T-cell (primary cell): Measurements from ENCODE around the gene GSG1L2. TPM values are rescaled to one million over a fixed set of nuclear protein-coding genes. Genes with fewer than 3 reads are reported as not detected.

Experiments used
- ATAC-seq, 4 experiments: fragments of 200-7000 bp in 3 of 4; fragments of 150-1000 bp in 1 of 4; cut with Tn5 transposase; replicated peaks in 1 of 4; 1 replicate in 3 of 4; 2 replicates in 1 of 4; pipeline ENCODE4 v1.10.0; 2021; ENCODE audit warnings: moderate library complexity in 3 of 4, mild to moderate bottlenecking in 2 of 4, moderate number of reproducible peaks in 1 of 4
- CTCF ChIA-PET, 2 donors: fragments of 300-600 bp; sonication (Branson Sonifier 250); formaldehyde crosslinking; loops; one replicate each; lab custom pipeline; 2022; ENCODE audit warnings: antibody characterized with exemption in 2 of 2; lab: Charles Lee
- POLR2A ChIA-PET, 2 donors: fragments of 300-600 bp; sonication (Branson Sonifier 250); formaldehyde crosslinking; loops; one replicate each; lab custom pipeline; 2022; ENCODE audit warnings: antibody characterized with exemption in 2 of 2; lab: Charles Lee
- DNase-seq, 35 experiments: peaks; one replicate each; pipeline versions ENCODE4 v3.0.0 to v3.0.0-alpha.2; 2013 to 2023
- H3K27ac ChIP-seq: one replicate; pipeline ENCODE4 v1.5.1; 2013; ENCODE audit warnings: low read length
- H3K27me3 ChIP-seq, 2 experiments: replicated peaks in 1 of 2; 1 replicate in 1 of 2; 2 replicates in 1 of 2; pipeline versions ENCODE4 v1.6.1 to v1.7.0; 2013; ENCODE audit warnings: low read length in 1 of 2, mixed read lengths in 1 of 2; ENCODE audit not compliant: control insufficient read depth in 2 of 2, insufficient read depth in 2 of 2; ENCODE audit errors: extremely low read depth in 1 of 2
- H3K36me3 ChIP-seq, 2 donors: 1 replicate in 1 of 2; 2 replicates in 1 of 2; pipeline versions ENCODE4 v1.6.1 to v1.7.0; 2013; ENCODE audit warnings: low read length in 1 of 2; ENCODE audit not compliant: control insufficient read depth in 2 of 2, insufficient read depth in 1 of 2; ENCODE audit errors: extremely low read depth in 1 of 2
- H3K4me1 ChIP-seq, 2 experiments: 1 replicate in 1 of 2; 2 replicates in 1 of 2; pipeline versions ENCODE4 v1.6.1 to v1.7.0; 2013; ENCODE audit warnings: low read length in 2 of 2, mixed read lengths in 1 of 2; ENCODE audit not compliant: insufficient read depth in 2 of 2, control insufficient read depth in 1 of 2; ENCODE audit errors: extremely low read depth in 1 of 2
- H3K4me3 ChIP-seq, 2 donors: 1 replicate in 1 of 2; 2 replicates in 1 of 2; pipeline versions ENCODE4 v1.5.1 to v1.7.0; 2013; ENCODE audit warnings: mild to moderate bottlenecking in 2 of 2, low read length in 1 of 2, moderate library complexity in 1 of 2; ENCODE audit not compliant: control insufficient read depth in 1 of 2; ENCODE audit errors: extremely low read depth in 1 of 2
- H3K9me3 ChIP-seq: 2 replicates; pipeline ENCODE4 v1.7.0; 2013
- H3K27ac Mint-ChIP-seq, 2 donors: one replicate each; pipeline ENCODE4 v1.8.0; 2020 to 2021; ENCODE audit warnings: mild to moderate bottlenecking in 2 of 2, mixed read lengths in 2 of 2
- H3K27me3 Mint-ChIP-seq, 2 donors: one replicate each; pipeline ENCODE4 v1.8.0; 2021 to 2022; ENCODE audit warnings: mixed read lengths in 2 of 2
- H3K36me3 Mint-ChIP-seq: one replicate; pipeline ENCODE4 v1.8.0; 2021; ENCODE audit warnings: mixed read lengths
- H3K4me1 Mint-ChIP-seq, 3 donors: one replicate each; pipeline ENCODE4 v1.8.0; 2020 to 2022; ENCODE audit warnings: mixed read lengths in 3 of 3, mild to moderate bottlenecking in 1 of 3
- H3K4me3 Mint-ChIP-seq, 3 donors: one replicate each; pipeline ENCODE4 v1.8.0; 2020 to 2022; ENCODE audit warnings: mild to moderate bottlenecking in 3 of 3, mixed read lengths in 3 of 3, moderate library complexity in 3 of 3
- H3K9me3 Mint-ChIP-seq, 3 donors: one replicate each; pipeline ENCODE4 v1.8.0; 2020 to 2022; ENCODE audit warnings: mixed read lengths in 3 of 3
- WGBS: methylation state at CpG from one replicate; pipeline ENCODE4 v1.1.5; 2013; ENCODE audit warnings: missing lambda C conversion rate; ENCODE audit not compliant: insufficient coverage; 5-methylcytosine and 5-hydroxymethylcytosine counted together
- total RNA-seq, 35 experiments: library from RNA in 6 of 35; stranded (reverse) in 6 of 35; fragments of 120-200 nt in 1 of 35; gene quantifications; one replicate each; pipeline versions ENCODE4 v1.2.1 to v1.2.4 and lab custom pipeline; 2013 to 2026

Gene GSG1L2
- total RNA-seq, 5 donors from 2014 or later (not counting 1 experiment from before 2014, with no cell fraction given) = not detected

- CTCF ChIA-PET = no interaction called here
- no peak for ATAC-seq
- H3K9me3 Mint-ChIP-seq = no peaks in the 10 kb centered on the region
These were observed 58.2 kb downstream of the GSG1L2 start for GRCh38 chr17:9763643-9764042.

GRCh38 chr17:9760266-9760665, 61.6 kb downstream of the GSG1L2 start:
- no peaks in the 10 kb centered on the region for H3K36me3 Mint-ChIP-seq
- no peak overlapping the region for H3K27ac Mint-ChIP-seq
- no peak overlapping the region for H3K27ac ChIP-seq
- peaks cover 0 to 26% of the 10 kb centered on the region in 2 experiments for H3K27me3 ChIP-seq
- H3K9me3 ChIP-seq = no peaks in the 10 kb centered on the region
- no peaks in the 10 kb centered on the region for H3K9me3 Mint-ChIP-seq
- H3K4me3 Mint-ChIP-seq = no peak overlapping the region
- H3K4me1 ChIP-seq = no peaks in the 10 kb centered on the region
- peaks cover 16 to 27% of the 10 kb centered on the region in 2 donors for H3K27me3 Mint-ChIP-seq
- no peak for DNase-seq
- CTCF ChIA-PET = no interaction called here
- no peaks in the 10 kb centered on the region for H3K4me1 Mint-ChIP-seq
- H3K4me3 ChIP-seq = no peak overlapping the region
- ATAC-seq = no peak
- H3K36me3 ChIP-seq = no peaks in the 10 kb centered on the region
- no CpG with 5 or more reads among the region's 1 CpG for WGBS
- POLR2A ChIA-PET = no interaction called here

More at GRCh38 chr17:9763643-9764042, 58.2 kb downstream of the GSG1L2 start:
- Histone ChIP-seq H3K4me1 (peaks cover 0 to 2% of the 10 kb centered on the region in 2 experiments), H3K9me3 (no peaks in the 10 kb centered on the region), H3K36me3 (no peaks in the 10 kb centered on the region), H3K27ac (no peak overlapping the region), H3K4me3 (no peak overlapping the region), H3K27me3 (peaks cover 2 to 27% of the 10 kb centered on the region in 2 experiments)
- no peak for DNase-seq
- Mint-ChIP-seq H3K36me3 (no peaks in the 10 kb centered on the region), H3K27me3 (peaks cover 14 to 25% of the 10 kb centered on the region in 2 donors), H3K27ac (no peak overlapping the region), H3K4me3 (no peak overlapping the region), H3K4me1 (no peaks in the 10 kb centered on the region)
- POLR2A ChIA-PET = no interaction called here
- WGBS = 29% methylated on average over 4 of the region's 4 CpGs

DNA sequence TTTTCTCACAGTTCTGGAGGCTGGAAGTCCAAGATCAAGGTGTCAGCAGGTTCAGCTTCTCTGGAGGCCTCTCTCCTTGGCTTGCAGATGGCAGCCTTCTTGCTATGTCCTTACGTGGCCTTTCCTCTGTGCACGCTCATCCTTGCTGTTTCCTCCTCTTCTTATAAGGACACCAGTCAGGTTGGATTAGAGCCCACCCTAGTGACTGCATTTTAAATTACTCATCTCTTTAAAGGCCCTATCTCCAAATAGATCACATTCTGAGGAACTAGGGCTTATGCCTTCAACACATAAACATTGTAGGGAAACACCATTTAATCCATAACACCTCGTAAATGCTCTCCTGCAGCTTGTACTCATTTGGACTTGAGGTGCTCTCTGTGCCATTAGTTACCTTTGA, 66.8 kb downstream of the GSG1L2 start:
- Histone ChIP-seq H3K4me3 (no peak overlapping the region), H3K27me3 (peaks cover 0 to 21% of the 10 kb centered on the region in 2 experiments), H3K4me1 (no peaks in the 10 kb centered on the region), H3K9me3 (no peaks in the 10 kb centered on the region), H3K27ac (no peak overlapping the region), H3K36me3 (no peaks in the 10 kb centered on the region)
- DNase-seq (no peak), ATAC-seq (no peak)
- no peak overlapping the region for H3K27ac Mint-ChIP-seq
- H3K4me1 Mint-ChIP-seq = no peaks in the 10 kb centered on the region
- CTCF ChIA-PET = no interaction called here
- H3K36me3 Mint-ChIP-seq = no peaks in the 10 kb centered on the region
- 85% methylated on average over 2 of the region's 3 CpGs for WGBS
- H3K27me3 Mint-ChIP-seq = peaks cover 20 to 27% of the 10 kb centered on the region in 2 donors
- POLR2A ChIA-PET = no interaction called here
- H3K9me3 Mint-ChIP-seq = no peaks in the 10 kb centered on the region
- H3K4me3 Mint-ChIP-seq = no peak overlapping the region

Other genes with a start within 250 kb of the GSG1L2 start
- gene STX8, start 246.3 kb downstream of the GSG1L2 start, total RNA-seq = 10 to 100 TPM; 34.1 to 65.2 (median 57.8) TPM
- not detected for gene CFAP52, start 245.4 kb downstream of the GSG1L2 start, total RNA-seq
- under 1 TPM; 0.16 to 0.35 (median 0.23) TPM for gene USP43, start 176.6 kb downstream of the GSG1L2 start, total RNA-seq
- not detected for gene DHRS7C, start 30.5 kb downstream of the GSG1L2 start, total RNA-seq
- not detected for gene GLP2R, start 3.8 kb upstream of the GSG1L2 start, total RNA-seq
- under 1 TPM in 1 of 5 donors, not detected in 4; 0.37 TPM for gene RCVRN, start 83.2 kb upstream of the GSG1L2 start, total RNA-seq